Ovary (tissue), 9 donors: ENCODE data around the gene TAOK2. TPM values are rescaled to one million over a fixed set of nuclear protein-coding genes. Genes with fewer than 3 reads are reported as not detected.

Experiments used
- DNase-seq, 5 donors: peaks; one replicate each; pipeline ENCODE4 v3.0.0-alpha.2; 2019 to 2020
- H3K27ac ChIP-seq, 2 donors: fragments of 200-600 bp; one replicate each; pipeline versions ENCODE4 v1.5.1 to v1.8.0; 2019 to 2022
- H3K27me3 ChIP-seq: fragments of 200-600 bp; one replicate; pipeline ENCODE4 v1.8.0; 2022
- H3K36me3 ChIP-seq: fragments of 200-600 bp; sonication (generic); one replicate; pipeline ENCODE4 v1.5.1; 2019
- H3K4me1 ChIP-seq: one replicate; pipeline ENCODE4 v1.8.1; 2013; ENCODE audit warnings: mild to moderate bottlenecking, moderate library complexity; ENCODE audit not compliant: insufficient read depth
- H3K4me3 ChIP-seq: fragments of 200-600 bp; sonication (generic); one replicate; pipeline ENCODE4 v1.5.1; 2017
- H3K9me3 ChIP-seq, 2 donors: fragments of 200-600 bp in 1 of 2; sonication (generic) in 1 of 2; one replicate each; pipeline versions ENCODE4 v1.5.1 to v1.8.1; 2013 to 2019; ENCODE audit warnings: mild to moderate bottlenecking in 1 of 2, moderate library complexity in 1 of 2
- CTCF ChIP-seq, 3 donors: fragments of 450-650 bp in 2 of 3; fragments of 200-600 bp in 1 of 3; IDR thresholded peaks; one replicate each; pipeline versions ENCODE4 v1.5.1 to v1.8.0; 2016 to 2022; ENCODE audit warnings: antibody characterized with exemption in 3 of 3, mild to moderate bottlenecking in 1 of 3
- EP300 ChIP-seq: sonication (generic); formaldehyde crosslinking; IDR thresholded peaks from one replicate; pipeline ENCODE4 v1.6.1; 2017; ENCODE audit warnings: antibody characterized with exemption
- POLR2A ChIP-seq: fragments of 450-650 bp; IDR thresholded peaks from one replicate; pipeline ENCODE4 v1.6.1; 2017; ENCODE audit warnings: antibody characterized with exemption, mild to moderate bottlenecking, moderate library complexity
- WGBS, 3 donors: extraction: QIAGEN DNeasy Blood & Tissue Kit in 1 of 3; methylation state at CpG; one replicate each; pipeline versions ENCODE4 v1.1.5 to v1.1.7; 2013 to 2017; 5-methylcytosine and 5-hydroxymethylcytosine counted together
- intact Hi-C, 4 donors: fragments of 100-400 bp; cut with DNase I; formaldehyde crosslinking; loops; one replicate each; pipeline versions ENCODE4 v1.11.0 to v1.15.1; 2022 to 2023
- polyA plus RNA-seq, 2 donors: library from polyadenylated mRNA; stranded (reverse); fragments of 200-250 nt in 1 of 2; fragments of 350-450 nt in 1 of 2; fragmentation: Illumina TruSeq in 1 of 2; extraction: RNeasy Lipid Tissue Mini Kit (QIAGEN cat#74804) in 1 of 2; gene quantifications; one replicate each; pipeline ENCODE4 v1.2.3, GENCODE V29; 2013 to 2014
- total RNA-seq, 7 donors: library from RNA; depleted of rRNA in 2 of 7; stranded (reverse); fragments of >200 nt in 2 of 7; fragmentation: NEBNext Ultra II Directional in 3 of 7; extraction: Animal tissue kit (Norgen Biotek cat#: 25700) in 3 of 7; gene quantifications; one replicate each; pipeline versions ENCODE4 v1.1.0 to v1.2.4, GENCODE V29; 2016 to 2023
- donor health status: DM: no; HTN: no; CAD: no; lungs with moderate emphysema.
- donor health status: DM: no; HTN: no; CAD: no.
- donor health status: Bipolar disorder and iron deficiency.
- donor health status: DM: yes; HTN: yes; CAD: no.
- donor health status: DM: no; HTN: no; CAD: no.
- donor health status: DM: yes; HTN: yes; CAD: no.

Gene TAOK2
- total and polyA plus RNA-seq, 9 donors: 19.4 to 54.0 (median 39.1) TPM

DNA sequence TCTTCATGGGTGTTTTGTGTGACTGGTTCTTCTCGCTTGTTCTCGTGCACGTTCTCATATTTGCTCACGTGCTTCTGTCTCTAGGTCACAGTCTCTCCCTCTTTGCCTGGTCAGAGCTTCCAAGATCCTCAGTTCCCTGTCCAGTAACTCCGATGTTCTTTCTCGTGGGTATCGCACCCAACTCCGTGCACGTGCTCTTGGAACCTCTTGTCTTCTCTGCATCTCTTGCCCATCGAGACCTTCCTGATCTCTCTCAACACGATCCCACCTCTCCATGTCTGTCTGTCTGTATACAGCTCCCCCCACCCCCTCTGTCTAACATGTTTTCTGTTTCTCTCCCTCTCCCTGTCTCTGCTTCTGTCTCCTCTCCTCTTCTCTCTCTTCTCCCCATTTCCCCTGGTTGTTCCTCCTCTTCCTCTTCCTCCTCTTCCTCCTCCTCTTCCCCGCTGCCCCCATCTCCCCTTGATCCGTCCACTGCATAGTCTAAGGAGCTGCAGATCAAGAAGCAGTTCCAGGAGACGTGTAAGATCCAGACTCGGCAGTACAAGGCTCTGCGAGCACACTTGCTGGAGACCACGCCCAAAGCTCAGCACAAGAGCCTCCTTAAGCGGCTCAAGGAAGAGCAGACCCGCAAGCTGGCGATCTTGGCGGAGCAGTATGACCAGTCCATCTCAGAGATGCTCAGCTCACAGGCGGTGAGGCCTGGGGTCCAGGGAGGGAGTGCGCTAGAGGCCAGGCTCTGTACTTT, 15.6 kb downstream of the TAOK2 start:
- H3K27me3 ChIP-seq: no peaks in the 10 kb centered on the region
- no peaks in the 10 kb centered on the region for H3K36me3 ChIP-seq
- H3K4me3 ChIP-seq: no peak overlapping the region

DNA sequence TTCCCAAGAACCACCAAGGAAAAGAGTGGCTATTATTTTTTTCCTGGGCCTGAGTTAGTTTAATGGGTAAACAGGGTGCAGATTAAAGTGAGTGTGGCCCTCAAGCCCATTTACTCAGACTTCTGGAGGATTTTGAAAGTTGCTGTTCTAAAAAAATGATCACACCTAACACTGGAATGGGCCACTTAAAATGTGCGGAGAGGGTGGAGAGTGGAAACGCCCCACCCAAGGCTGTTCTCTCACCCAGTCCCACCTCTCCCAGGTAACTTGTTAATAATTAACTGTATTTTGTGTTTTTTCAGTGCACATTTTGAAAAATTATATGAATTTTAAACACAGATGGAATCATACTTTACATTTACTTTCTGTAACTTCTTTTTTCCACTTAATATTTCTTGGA, 16.4 kb downstream of the TAOK2 start:
- WGBS, 3 donors: 90 to 95% (median 95%) methylated on average over 2 of the region's 2 CpGs
- Histone ChIP-seq H3K27me3 (no peaks in the 10 kb centered on the region), H3K9me3 (no peaks in the 10 kb centered on the region), H3K4me1 (no peaks in the 10 kb centered on the region), H3K36me3 (no peaks in the 10 kb centered on the region), H3K4me3 (no peak overlapping the region), H3K27ac (no peak overlapping the region)
- no peak for DNase-seq
- TF ChIP-seq POLR2A (no peak), EP300 (no peak), CTCF (IDR thresholded peaks at IDR 0.05) (no peak)
- intact Hi-C loops: no loop called here

More for the DNA sequence above, 15.6 kb downstream of the TAOK2 start:
- Histone ChIP-seq H3K9me3 (no peaks in the 10 kb centered on the region), H3K4me1 (no peaks in the 10 kb centered on the region), H3K27ac (no peak overlapping the region)
- no peak for DNase-seq
- no peak for TF ChIP-seq CTCF (IDR thresholded peaks at IDR 0.05)
- TF ChIP-seq POLR2A: no peak
- no peak for TF ChIP-seq EP300
- WGBS, 3 donors: 79 to 82% (median 80%) methylated on average over 23 of the region's 23 CpGs
- intact Hi-C loops: no loop called here

DNA sequence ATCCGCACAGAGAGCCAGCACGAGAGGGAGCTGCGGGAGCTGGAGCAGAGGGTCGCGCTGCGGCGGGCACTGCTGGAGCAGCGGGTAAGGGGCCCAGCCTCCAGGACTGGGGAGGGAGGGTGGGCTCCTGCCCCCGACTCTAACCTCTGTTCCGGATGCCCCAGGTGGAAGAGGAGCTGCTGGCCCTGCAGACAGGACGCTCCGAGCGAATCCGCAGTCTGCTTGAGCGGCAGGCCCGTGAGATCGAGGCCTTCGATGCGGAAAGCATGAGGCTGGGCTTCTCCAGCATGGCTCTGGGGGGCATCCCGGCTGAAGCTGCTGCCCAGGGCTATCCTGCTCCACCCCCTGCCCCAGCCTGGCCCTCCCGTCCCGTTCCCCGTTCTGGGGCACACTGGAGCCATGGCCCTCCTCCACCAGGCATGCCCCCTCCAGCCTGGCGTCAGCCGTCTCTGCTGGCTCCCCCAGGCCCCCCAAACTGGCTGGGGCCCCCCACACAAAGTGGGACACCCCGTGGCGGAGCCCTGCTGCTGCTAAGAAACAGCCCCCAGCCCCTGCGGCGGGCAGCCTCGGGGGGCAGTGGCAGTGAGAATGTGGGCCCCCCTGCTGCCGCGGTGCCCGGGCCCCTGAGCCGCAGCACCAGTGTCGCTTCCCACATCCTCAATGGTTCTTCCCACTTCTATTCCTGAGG, 17.4 kb downstream of the TAOK2 start:
- no peak overlapping the region for H3K27ac ChIP-seq
- H3K36me3 ChIP-seq: no peaks in the 10 kb centered on the region
- no peak for TF ChIP-seq EP300
- TF ChIP-seq POLR2A: no peak
- no peak for TF ChIP-seq CTCF (IDR thresholded peaks at IDR 0.05)
- H3K4me1 ChIP-seq: no peaks in the 10 kb centered on the region
- 82 to 88% (median 83%) methylated on average over 33 to 35 of the region's 35 CpGs for WGBS, 3 donors
- no peaks in the 10 kb centered on the region for H3K9me3 ChIP-seq
- intact Hi-C loops: no loop called here
- H3K4me3 ChIP-seq: no peak overlapping the region
- H3K27me3 ChIP-seq: no peaks in the 10 kb centered on the region
- DNase-seq: peak in 1 of 5 donors; percentile 38

- Histone ChIP-seq H3K4me3 (no peak overlapping the region), H3K9me3 (no peaks in the 10 kb centered on the region), H3K27ac (no peak overlapping the region), H3K4me1 (no peaks in the 10 kb centered on the region), H3K27me3 (no peaks in the 10 kb centered on the region), H3K36me3 (no peaks in the 10 kb centered on the region)
- TF ChIP-seq EP300 (no peak), CTCF (IDR thresholded peaks at IDR 0.05) (no peak), POLR2A (no peak)
- peak in 1 of 5 donors; percentile 50 for DNase-seq
- intact Hi-C loops: no loop called here
- 62 to 85% (median 68%) methylated on average over 4 to 5 of the region's 5 CpGs for WGBS, 3 donors
These were observed 17.9 kb downstream of the TAOK2 start for GRCh38 chr16:29991571-29991904.
